NCI-H345 treated with DMSO at 0.1 percent for 48 hours (cell line): ENCODE data around the gene DDX19B.
"Not testable (repeated sequence)": the region's sequence is repeated elsewhere in the genome, so short reads cannot be mapped to it uniquely, and the experiment has no call there.

Experiments
- DNase-seq: peaks from one replicate; lab custom pipeline; 2025; ENCODE audit not compliant: unreplicated experiment; lab: John Stamatoyannopoulos, UW

The DDX19B gene

DNA sequence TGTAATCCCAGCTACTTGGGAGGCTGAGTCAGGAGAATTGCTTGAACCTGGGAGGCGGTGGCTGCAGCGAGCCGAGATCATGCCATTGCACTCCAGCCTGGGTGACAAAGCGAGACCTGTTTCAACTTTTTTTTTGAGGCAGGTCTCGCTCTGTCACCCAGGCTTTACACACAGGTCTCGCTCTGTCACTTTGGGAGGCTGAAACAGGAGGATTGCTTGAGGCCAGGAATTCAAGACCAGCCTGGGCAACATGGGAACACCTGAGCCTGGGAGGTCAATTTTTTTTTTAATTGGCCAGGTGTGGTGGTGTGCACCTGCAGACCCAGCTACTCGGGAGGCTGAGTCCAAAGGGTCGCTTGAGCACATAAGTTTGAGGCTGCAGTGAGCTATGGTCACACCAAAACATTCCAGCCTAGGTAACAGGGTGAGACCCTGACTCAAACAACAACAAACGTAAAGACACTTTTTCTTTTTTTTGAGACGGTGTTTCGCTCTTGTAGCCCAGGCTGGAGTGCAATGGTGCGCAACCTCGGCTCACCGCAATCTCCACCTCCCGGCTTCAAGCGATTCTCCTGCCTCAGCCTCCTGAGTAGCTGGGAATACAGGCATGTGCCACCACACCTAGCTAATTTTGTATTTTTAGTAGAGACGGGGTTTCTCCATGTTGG is 11.5 kb upstream of the DDX19B start:
- not testable (repeated sequence) for DNase-seq

- peak; percentile 96 for DNase-seq
Observed at GRCh38 chr16:70289229-70290094, 9.5 kb upstream of the DDX19B start, which contains the start of gene AARS1. AARS1 (minus strand) TSS chr16:70289506; CDS start chr16:70282763, 6,743 bp downstream.

DNA sequence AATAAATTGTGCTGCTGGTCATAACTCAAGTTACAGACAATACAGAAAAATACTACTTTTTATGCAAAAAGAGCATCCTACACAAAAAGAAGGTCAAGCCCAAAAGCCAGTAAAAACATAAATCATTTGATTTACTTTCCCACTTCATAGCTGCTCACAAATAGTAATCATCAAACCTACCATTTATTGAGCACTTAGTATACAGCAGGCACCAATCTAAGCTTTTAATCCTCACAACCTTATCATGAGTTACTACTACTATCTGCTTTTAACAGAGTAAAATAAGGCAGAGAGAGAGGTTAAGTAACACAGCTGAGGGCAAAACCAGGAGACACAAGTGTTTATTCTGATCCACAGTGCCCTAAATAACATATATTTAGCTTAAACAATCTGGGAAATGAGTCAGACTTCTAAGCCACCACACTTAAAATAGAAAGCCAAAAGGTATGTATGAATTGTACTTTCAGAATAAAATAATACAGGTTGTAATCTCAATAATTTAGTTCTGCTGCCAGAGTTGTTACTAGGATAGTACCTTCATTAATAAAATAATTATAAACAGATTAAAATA is 8.0 kb upstream of the DDX19B start:
- no peak for DNase-seq

GRCh38 chr16:70292148-70292547 is 6.8 kb upstream of the DDX19B start:
- DNase-seq = not testable (repeated sequence)

GRCh38 chr16:70294385-70295025 is 4.5 kb upstream of the DDX19B start:
- DNase-seq = no peak

GRCh38 chr16:70295634-70296033 is 3.4 kb upstream of the DDX19B start:
- no peak for DNase-seq

DNA sequence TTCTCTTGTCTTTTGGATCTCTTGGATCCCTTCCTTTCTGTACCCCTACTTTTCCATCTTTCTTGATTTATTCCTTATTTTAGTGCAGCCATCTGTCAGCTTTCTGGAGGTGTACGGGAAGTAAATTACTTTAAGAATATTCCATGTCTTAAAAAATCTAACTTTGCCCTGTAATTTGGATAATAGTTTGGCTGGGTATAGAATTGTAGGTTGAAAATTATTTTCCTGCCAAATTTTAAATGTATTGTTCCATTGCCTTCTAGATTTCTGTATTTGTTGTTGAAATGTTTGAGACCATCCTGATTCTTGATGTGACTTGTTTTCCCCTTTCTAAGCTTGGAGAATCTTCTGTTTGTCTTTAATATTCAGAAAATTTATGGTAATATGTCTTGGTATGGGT is 2.1 kb downstream of the DDX19B start:
- no peak for DNase-seq

GRCh38 chr16:70302745-70303144 is 3.8 kb downstream of the DDX19B start:
- no peak for DNase-seq

GRCh38 chr16:70304892-70305448 is 6.0 kb downstream of the DDX19B start:
- DNase-seq = no peak

- no peak for DNase-seq
Observed at GRCh38 chr16:70306880-70307279, 7.9 kb downstream of the DDX19B start.

- DNase-seq = not testable (repeated sequence)
Observed at GRCh38 chr16:70307726-70308125, 8.7 kb downstream of the DDX19B start.

GRCh38 chr16:70320121-70320520 is 21.1 kb downstream of the DDX19B start:
- no peak for DNase-seq

GRCh38 chr16:70324998-70325747 is 26.2 kb downstream of the DDX19B start:
- DNase-seq = no peak

GRCh38 chr16:70331091-70331490 is 32.1 kb downstream of the DDX19B start:
- no peak for DNase-seq

GRCh38 chr16:70331588-70332358 is 32.8 kb downstream of the DDX19B start:
- DNase-seq = no peak

DNA sequence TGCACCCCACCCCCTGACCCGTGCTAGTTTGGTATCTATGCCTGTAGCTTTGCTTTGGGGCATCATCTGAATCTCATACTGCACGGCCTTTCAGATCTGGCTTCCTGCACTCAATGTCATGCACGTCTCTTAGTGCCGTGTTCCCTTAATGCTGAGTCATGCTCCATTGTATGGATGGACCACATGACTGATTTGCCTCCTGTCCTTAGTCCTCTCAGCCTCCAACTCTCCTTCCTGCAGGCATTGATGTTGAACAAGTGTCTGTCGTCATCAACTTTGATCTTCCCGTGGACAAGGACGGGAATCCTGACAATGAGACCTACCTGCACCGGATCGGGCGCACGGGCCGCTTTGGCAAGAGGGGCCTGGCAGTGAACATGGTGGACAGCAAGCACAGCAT is 33.7 kb downstream of the DDX19B start:
- DNase-seq = not testable (repeated sequence)

- DNase-seq = no peak
Observed at GRCh38 chr16:70337814-70338213, 38.8 kb downstream of the DDX19B start.

GRCh38 chr16:70341600-70341999 is 42.6 kb downstream of the DDX19B start:
- no peak for DNase-seq

GRCh38 chr16:70342016-70342415 is 43.0 kb downstream of the DDX19B start:
- no peak for DNase-seq

DNA sequence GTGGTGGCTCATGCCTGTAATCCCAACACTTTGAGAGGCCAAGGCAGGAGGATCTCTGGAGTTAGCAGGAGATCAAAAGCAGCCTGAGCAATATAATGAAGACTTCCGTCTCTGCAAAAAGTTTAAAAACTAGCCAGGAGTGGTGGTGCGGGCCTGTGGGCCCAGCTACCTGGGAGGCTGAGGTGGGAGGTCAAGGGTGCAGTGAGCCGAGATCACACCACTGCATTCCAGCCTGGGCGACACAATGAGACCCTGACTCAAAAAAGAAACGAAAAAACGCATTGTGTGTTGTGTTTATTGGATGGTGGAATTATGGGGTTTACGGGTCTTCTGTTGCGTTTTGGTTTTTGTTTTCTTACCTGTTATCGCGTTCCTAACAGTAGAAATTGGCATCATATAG is 46.9 kb downstream of the DDX19B start:
- DNase-seq = no peak
